Measurements from ENCODE around the gene RTP5.
A peak's percentile ranks its signal among the peaks of the same experiment; 100 is the strongest.
"Not testable (repeated sequence)": the region's sequence is repeated elsewhere in the genome, so short reads cannot be mapped to it uniquely, and the experiment has no call there.

The RTP5 gene

GRCh38 chr2:241871538-241872312, 2.2 kb downstream of the RTP5 start:
- DNase-seq, result no peak

- no peak for DNase-seq
Measured at GRCh38 chr2:241872313-241872642, 2.7 kb downstream of the RTP5 start.

GRCh38 chr2:241873081-241873802, 3.7 kb downstream of the RTP5 start:
- DNase-seq, result no peak

- DNase-seq, result no peak
Measured at GRCh38 chr2:241873803-241874110, 4.2 kb downstream of the RTP5 start.

- DNase-seq, result no peak
Measured at GRCh38 chr2:241874277-241874925, 4.9 kb downstream of the RTP5 start.

GRCh38 chr2:241875754-241876527, 6.4 kb downstream of the RTP5 start:
- DNase-seq, result not testable (repeated sequence)

- DNase-seq, result no peak
Measured at GRCh38 chr2:241876528-241877196, 7.1 kb downstream of the RTP5 start.

- DNase-seq, result no peak
Measured at GRCh38 chr2:241877197-241877685, 7.7 kb downstream of the RTP5 start.

- peak; percentile 77 for DNase-seq
Measured at GRCh38 chr2:241877989-241878970, 8.8 kb downstream of the RTP5 start.

GRCh38 chr2:241879326-241879725, 9.8 kb downstream of the RTP5 start:
- DNase-seq, result no peak

- DNase-seq, result no peak
Measured at GRCh38 chr2:241880311-241881073, 11.0 kb downstream of the RTP5 start.

GRCh38 chr2:241882091-241882625, 12.6 kb downstream of the RTP5 start:
- DNase-seq, result peak; percentile 70

GRCh38 chr2:241884951-241885290, 15.4 kb downstream of the RTP5 start:
- DNase-seq, result no peak

GRCh38 chr2:241885291-241885945, 15.9 kb downstream of the RTP5 start:
- no peak for DNase-seq

GRCh38 chr2:241885946-241886643, 16.6 kb downstream of the RTP5 start:
- no peak for DNase-seq

GRCh38 chr2:241886840-241887447, 17.4 kb downstream of the RTP5 start:
- no peak for DNase-seq

GRCh38 chr2:241887806-241888522, 18.4 kb downstream of the RTP5 start:
- DNase-seq, result no peak

- peak; percentile 27 for DNase-seq
Measured at GRCh38 chr2:241888641-241889040, 19.1 kb downstream of the RTP5 start.

Data from right hindlimb (tissue), 1 donor.